Keratinocyte (primary cell): ENCODE data around the gene SEL1L2. TPM values are rescaled to one million over a fixed set of nuclear protein-coding genes. Genes with fewer than 3 reads are reported as not detected.

ENCODE experiments used
- DNase-seq: peaks from one replicate; pipeline ENCODE4 v3.0.0-alpha.2; 2011; ENCODE audit warnings: low read depth, missing footprints, low spot score
- FAIRE-seq: peaks from 2 replicates; lab custom pipeline; 2011; peaks lifted over from hg19 to GRCh38; lab: Jason Lieb, UNC
- H2AFZ ChIP-seq: 2 replicates; pipeline ENCODE4 v1.6.0; 2012; ENCODE audit warnings: low read length, control low read depth, inconsistent platforms; ENCODE audit not compliant: control insufficient read depth
- H3K27ac ChIP-seq: 2 replicates; pipeline ENCODE4 v1.5.1; 2011; ENCODE audit warnings: low read length; ENCODE audit not compliant: control insufficient read depth, insufficient read depth
- H3K27me3 ChIP-seq: 3 replicates; pipeline ENCODE4 v1.6.0; 2011; ENCODE audit warnings: low read length; ENCODE audit not compliant: control insufficient read depth, insufficient read depth; ENCODE audit errors: extremely low read depth
- H3K36me3 ChIP-seq, 2 experiments: 2 replicates in 1 of 2; 3 replicates in 1 of 2; pipeline ENCODE4 v1.5.1; 2011; ENCODE audit warnings: low read length in 2 of 2, mild to moderate bottlenecking in 1 of 2; ENCODE audit not compliant: control insufficient read depth in 2 of 2, insufficient read depth in 2 of 2; ENCODE audit errors: extremely low read depth in 1 of 2
- H3K4me1 ChIP-seq: 3 replicates; pipeline ENCODE4 v1.5.1; 2011; ENCODE audit warnings: low read length; ENCODE audit not compliant: control insufficient read depth, insufficient read depth; ENCODE audit errors: extremely low read depth
- H3K4me2 ChIP-seq: 3 replicates; pipeline ENCODE4 v1.6.0; 2011; ENCODE audit warnings: low read depth, low read length; ENCODE audit not compliant: control insufficient read depth, insufficient read depth; ENCODE audit errors: extremely low read depth
- H3K4me3 ChIP-seq, 3 experiments: fragments of 200-600 bp in 1 of 3; sonication (generic) in 1 of 3; 2 replicates in 2 of 3; 3 replicates in 1 of 3; pipeline ENCODE4 v1.5.1; 2011 to 2016; ENCODE audit warnings: low read length in 3 of 3, mild to moderate bottlenecking in 3 of 3, control low read depth in 2 of 3, inconsistent platforms in 1 of 3, low read depth in 1 of 3, mixed read lengths in 1 of 3, mixed run types in 1 of 3, moderate library complexity in 1 of 3; ENCODE audit not compliant: control insufficient read depth in 2 of 3, insufficient read depth in 2 of 3; ENCODE audit errors: extremely low read depth in 1 of 3
- H3K79me2 ChIP-seq: 2 replicates; pipeline ENCODE4 v1.6.0; 2012; ENCODE audit warnings: low read length; ENCODE audit not compliant: control insufficient read depth, insufficient read depth
- H3K9ac ChIP-seq: 3 replicates; pipeline ENCODE4 v1.6.0; 2011; ENCODE audit warnings: low read length; ENCODE audit not compliant: control insufficient read depth, insufficient read depth; ENCODE audit errors: extremely low read depth
- H3K9me1 ChIP-seq: 3 replicates; pipeline ENCODE4 v1.6.0; 2011; ENCODE audit warnings: low read length; ENCODE audit not compliant: control insufficient read depth, insufficient read depth; ENCODE audit errors: extremely low read depth
- H3K9me3 ChIP-seq: 2 replicates; pipeline ENCODE4 v1.5.1; 2012; ENCODE audit warnings: low read depth, low read length; ENCODE audit not compliant: control insufficient read depth
- H4K20me1 ChIP-seq: 3 replicates; pipeline ENCODE4 v1.6.0; 2011; ENCODE audit warnings: low read length; ENCODE audit not compliant: control insufficient read depth, insufficient read depth; ENCODE audit errors: extremely low read depth
- EZH2 ChIP-seq: IDR thresholded peaks from one replicate; pipeline ENCODE4 v1.6.1; 2012; ENCODE audit warnings: inconsistent platforms, mild to moderate bottlenecking, low read length, moderate library complexity
- dilution Hi-C: fragments of 300-500 bp; cut with MboI; formaldehyde crosslinking; loops from one replicate; pipeline ENCODE4 v1.7.0; 2020; ENCODE audit warnings: low sequenced_read_pairs; ENCODE audit not compliant: extremely low pct_ligation_motif_present
- polyA plus RNA-seq, 5 experiments: library from polyadenylated mRNA; depleted of rRNA in 3 of 5; stranded (reverse) in 3 of 5; stranded (forward) in 1 of 5; unstranded in 1 of 5; fragments of >200 nt; gene quantifications; 1 replicate in 1 of 5; 2 replicates in 3 of 5; 3 replicates in 1 of 5; pipeline versions ENCODE4 v1.2.1 to v1.2.3, GENCODE V29; 2011 to 2012; ENCODE audit warnings: missing spikeins in 2 of 5, low read depth in 1 of 5, low replicate concordance in 1 of 5
- TF ChIP-seq, protein P1 (sequence below), 3 experiments: IDR thresholded peaks in 1 of 3; conservative IDR thresholded peaks in 1 of 3; optimal IDR thresholded peaks in 1 of 3; 2 replicates in 2 of 3; 3 replicates in 1 of 3; pipeline versions ENCODE3 to v1.5.1; 2011; ENCODE audit warnings: low read length in 3 of 3, mild to moderate bottlenecking in 3 of 3, moderate library complexity in 2 of 3, control low read depth in 1 of 3, inconsistent platforms in 1 of 3; ENCODE audit not compliant: insufficient read depth in 2 of 3; ENCODE audit errors: extremely low read depth in 1 of 3

The SEL1L2 gene
- polyA plus RNA-seq, 1 donor (not counting 4 experiments of a cell fraction or from before 2014, with no cell fraction given) = not detected

DNA sequence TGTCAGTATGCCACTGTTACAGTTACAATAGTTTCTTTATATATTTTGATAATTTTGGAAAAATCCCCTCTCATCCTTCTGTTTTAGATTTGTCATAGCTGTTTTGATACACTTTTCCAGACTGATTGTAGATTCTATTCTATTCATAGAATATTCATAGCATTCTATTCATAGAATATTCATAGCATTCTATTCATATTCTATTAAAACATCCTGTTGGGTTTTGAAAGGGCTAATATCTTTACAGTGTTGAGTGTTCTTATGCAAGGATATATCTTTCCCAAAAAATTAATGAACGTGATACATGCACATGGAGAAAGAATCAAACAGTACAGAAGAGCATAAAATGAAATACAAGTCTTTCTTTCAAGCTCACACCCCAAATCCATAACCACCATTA is 42.9 kb upstream of the SEL1L2 start:
- DNase-seq = no peak
- dilution Hi-C loops = no loop called here
- FAIRE-seq = no peak
- Histone ChIP-seq H3K36me3 (no peaks in the 10 kb centered on the region), H3K27me3 (no peaks in the 10 kb centered on the region), H3K4me3 (no peak overlapping the region), H3K9me3 (no peaks in the 10 kb centered on the region), H2AFZ (no peak overlapping the region), H3K9me1 (no peaks in the 10 kb centered on the region), H3K4me2 (no peak overlapping the region), H3K4me1 (no peaks in the 10 kb centered on the region), H3K9ac (no peak overlapping the region), H3K27ac (no peak overlapping the region), H3K79me2 (no peaks in the 10 kb centered on the region), H4K20me1 (no peaks in the 10 kb centered on the region)
- no peak for TF ChIP-seq EZH2
- TF ChIP-seq, protein P1, sequence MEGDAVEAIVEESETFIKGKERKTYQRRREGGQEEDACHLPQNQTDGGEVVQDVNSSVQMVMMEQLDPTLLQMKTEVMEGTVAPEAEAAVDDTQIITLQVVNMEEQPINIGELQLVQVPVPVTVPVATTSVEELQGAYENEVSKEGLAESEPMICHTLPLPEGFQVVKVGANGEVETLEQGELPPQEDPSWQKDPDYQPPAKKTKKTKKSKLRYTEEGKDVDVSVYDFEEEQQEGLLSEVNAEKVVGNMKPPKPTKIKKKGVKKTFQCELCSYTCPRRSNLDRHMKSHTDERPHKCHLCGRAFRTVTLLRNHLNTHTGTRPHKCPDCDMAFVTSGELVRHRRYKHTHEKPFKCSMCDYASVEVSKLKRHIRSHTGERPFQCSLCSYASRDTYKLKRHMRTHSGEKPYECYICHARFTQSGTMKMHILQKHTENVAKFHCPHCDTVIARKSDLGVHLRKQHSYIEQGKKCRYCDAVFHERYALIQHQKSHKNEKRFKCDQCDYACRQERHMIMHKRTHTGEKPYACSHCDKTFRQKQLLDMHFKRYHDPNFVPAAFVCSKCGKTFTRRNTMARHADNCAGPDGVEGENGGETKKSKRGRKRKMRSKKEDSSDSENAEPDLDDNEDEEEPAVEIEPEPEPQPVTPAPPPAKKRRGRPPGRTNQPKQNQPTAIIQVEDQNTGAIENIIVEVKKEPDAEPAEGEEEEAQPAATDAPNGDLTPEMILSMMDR (optimal IDR thresholded peaks at IDR 0.05 in 1 of 3, IDR thresholded peaks at IDR 0.05 in 1 of 3, conservative IDR thresholded peaks at IDR 0.05 in 1 of 3; ENCODE audit: extremely low read depth in 1 of 3, insufficient read depth in 2 of 3, low read length in 3 of 3) = no peak

DNA sequence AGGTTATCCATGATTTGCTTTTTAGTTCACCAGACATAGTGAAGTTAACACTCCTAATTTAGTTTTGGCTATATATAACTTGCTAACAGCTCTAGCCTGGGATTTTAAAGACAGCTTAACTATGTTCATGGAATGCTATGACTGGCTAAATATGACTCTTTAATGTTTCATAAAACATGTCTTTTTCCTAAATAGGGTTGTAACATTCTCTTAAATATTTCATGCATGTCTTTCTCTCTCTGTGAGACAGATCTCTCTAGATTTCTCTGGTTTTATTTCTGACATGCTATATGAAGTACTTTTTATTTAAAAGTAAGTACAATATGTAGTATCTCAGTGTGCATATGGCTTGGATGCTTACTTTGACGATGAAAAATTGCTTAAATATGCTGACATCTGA is 40.6 kb upstream of the SEL1L2 start:
- no peak for DNase-seq
- Histone ChIP-seq H3K36me3 (no peaks in the 10 kb centered on the region), H3K4me3 (no peak overlapping the region), H4K20me1 (no peaks in the 10 kb centered on the region), H3K27ac (no peak overlapping the region), H3K9me3 (no peaks in the 10 kb centered on the region), H3K79me2 (no peaks in the 10 kb centered on the region), H3K9me1 (no peaks in the 10 kb centered on the region), H3K4me1 (no peaks in the 10 kb centered on the region), H2AFZ (no peak overlapping the region), H3K4me2 (no peak overlapping the region), H3K27me3 (no peaks in the 10 kb centered on the region), H3K9ac (no peak overlapping the region)
- no peak for TF ChIP-seq EZH2
- TF ChIP-seq, protein P1 (optimal IDR thresholded peaks at IDR 0.05 in 1 of 3, IDR thresholded peaks at IDR 0.05 in 1 of 3, conservative IDR thresholded peaks at IDR 0.05 in 1 of 3; ENCODE audit: extremely low read depth in 1 of 3, insufficient read depth in 2 of 3, low read length in 3 of 3) = no peak
- dilution Hi-C loops = no loop called here
- FAIRE-seq = no peak
